Fibroblast of mammary gland (primary cell): ENCODE data around the gene SLC23A2.

Source experiments
- DNase-seq: peaks from one replicate; pipeline ENCODE4 v3.0.0-alpha.2; 2010; ENCODE audit warnings: low read depth
- H3K4me3 ChIP-seq: 2 replicates; pipeline ENCODE4 v1.5.1; 2011; ENCODE audit warnings: low read depth, mild to moderate bottlenecking, low read length, moderate library complexity; ENCODE audit not compliant: control insufficient read depth
- CTCF ChIP-seq: conservative IDR thresholded peaks from 2 replicates; pipeline ENCODE4 v1.5.1; 2011; ENCODE audit warnings: low read depth, low read length, inconsistent platforms; ENCODE audit not compliant: control insufficient read depth, insufficient read depth

Gene SLC23A2

GRCh38 chr20:4821590-4821989, 179.7 kb downstream of the SLC23A2 start:
- no peak for TF ChIP-seq CTCF
- no peak overlapping the region for H3K4me3 ChIP-seq
- DNase-seq: no peak

- no peak overlapping the region for H3K4me3 ChIP-seq
- TF ChIP-seq CTCF: no peak
These were observed 180.3 kb downstream of the SLC23A2 start for GRCh38 chr20:4820806-4821518.

GRCh38 chr20:4819901-4820300, 181.4 kb downstream of the SLC23A2 start:
- TF ChIP-seq CTCF: no peak
- H3K4me3 ChIP-seq: no peak overlapping the region
- no peak for DNase-seq

More at GRCh38 chr20:4820806-4821518, 180.3 kb downstream of the SLC23A2 start:
- DNase-seq: peak; percentile 85

- no peak overlapping the region for H3K4me3 ChIP-seq
- peak; percentile 7 for TF ChIP-seq CTCF
- DNase-seq: no peak
These were observed 184.1 kb downstream of the SLC23A2 start for GRCh38 chr20:4817230-4817671.

GRCh38 chr20:4815628-4816027, 185.7 kb downstream of the SLC23A2 start:
- H3K4me3 ChIP-seq: no peak overlapping the region
- no peak for TF ChIP-seq CTCF
- DNase-seq: no peak

- no peak for DNase-seq
- no peak overlapping the region for H3K4me3 ChIP-seq
- TF ChIP-seq CTCF: no peak
These were observed 186.5 kb downstream of the SLC23A2 start for GRCh38 chr20:4814696-4815252.
